ENCODE results near the gene LCLAT1.

- TF ChIP-seq EZH2 (IDR thresholded peaks at IDR 0.05) (no peak), POLR2AphosphoS5 (IDR thresholded peaks at IDR 0.05; ENCODE audit: borderline replicate concordance, low read depth, low read length) (no peak), FOXP2 (optimal IDR thresholded peaks at IDR 0.05; ENCODE audit: control extremely low read depth, extremely low read length, insufficient read depth) (no peak)
These were observed 180.1 kb downstream of the LCLAT1 start for GRCh38 chr2:30627151-30627550.

All from SK-N-MC (cell line).